HepG2 (cell line): ENCODE results near the gene UCN. TPM values are rescaled to one million over a fixed set of nuclear protein-coding genes. Genes with fewer than 3 reads are reported as not detected.

Source experiments
- ATF7-NPFF ChIP-seq: sonication (generic); formaldehyde crosslinking; IDR thresholded peaks from 2 replicates; pipeline ENCODE4 v1.8.1; 2023; ENCODE audit warnings: mild to moderate bottlenecking, low read depth, missing genetic modification reagents, moderate library complexity
- DZIP1 ChIP-seq: sonication (generic); formaldehyde crosslinking; IDR thresholded peaks from 2 replicates; pipeline ENCODE4 v1.5.0; 2020; ENCODE audit warnings: mild to moderate bottlenecking, missing genetic modification reagents
- GLI4 ChIP-seq: sonication (generic); formaldehyde crosslinking; IDR thresholded peaks from 2 replicates; pipeline ENCODE4 v1.5.1; 2020; ENCODE audit warnings: missing genetic modification reagents, mild to moderate bottlenecking, moderate library complexity, borderline replicate concordance
- HNRNPK ChIP-seq: fragments of 200-400 bp; formaldehyde crosslinking; IDR thresholded peaks from 2 replicates; pipeline ENCODE4 v1.6.1; 2018; ENCODE audit warnings: low read length, low read depth, moderate library complexity, mild to moderate bottlenecking; ENCODE audit not compliant: poor library complexity, severe bottlenecking
- IRX3 ChIP-seq: sonication (generic); formaldehyde crosslinking; IDR thresholded peaks from 2 replicates; pipeline ENCODE4 v1.8.1; 2023; ENCODE audit warnings: mild to moderate bottlenecking, low read depth, missing genetic modification reagents, borderline replicate concordance
- KDM4B ChIP-seq: sonication (generic); formaldehyde crosslinking; IDR thresholded peaks from 2 replicates; pipeline ENCODE4 v1.4.0; 2020; ENCODE audit warnings: missing genetic modification reagents
- MYC ChIP-seq: sonication (generic); formaldehyde crosslinking; IDR thresholded peaks from 2 replicates; pipeline ENCODE4 v1.9.0; 2021; ENCODE audit warnings: missing genetic modification reagents, borderline replicate concordance
- MYPOP ChIP-seq: sonication (generic); formaldehyde crosslinking; IDR thresholded peaks from 2 replicates; pipeline ENCODE4 v1.8.1; 2023; ENCODE audit warnings: mild to moderate bottlenecking, moderate library complexity, missing genetic modification reagents
- MZF1 ChIP-seq: sonication (generic); formaldehyde crosslinking; IDR thresholded peaks from 2 replicates; pipeline ENCODE4 v1.8.1; 2023; ENCODE audit warnings: mild to moderate bottlenecking, missing genetic modification reagents, borderline replicate concordance
- NAIF1 ChIP-seq: sonication (generic); formaldehyde crosslinking; IDR thresholded peaks from 2 replicates; pipeline ENCODE4 v1.5.0; 2020; ENCODE audit warnings: mild to moderate bottlenecking, missing genetic modification reagents, borderline replicate concordance
- NFE2 ChIP-seq: sonication (generic); formaldehyde crosslinking; IDR thresholded peaks from 2 replicates; pipeline ENCODE4 v1.4.0; 2020; ENCODE audit warnings: missing genetic modification reagents
- PREB ChIP-seq: sonication (generic); formaldehyde crosslinking; IDR thresholded peaks from 2 replicates; pipeline ENCODE4 v1.4.0; 2020; ENCODE audit warnings: missing genetic modification reagents
- SIN3B ChIP-seq: fragments of 150-350 bp; IDR thresholded peaks from 2 replicates; pipeline ENCODE4 v1.6.1; 2014; ENCODE audit warnings: low read length
- SPEN ChIP-seq: sonication (generic); formaldehyde crosslinking; IDR thresholded peaks from 2 replicates; pipeline ENCODE4 v1.5.1; 2020; ENCODE audit warnings: low read depth, mild to moderate bottlenecking, missing genetic modification reagents
- SUZ12 ChIP-seq: fragments of 150-350 bp; IDR thresholded peaks from 2 replicates; pipeline ENCODE4 v1.6.1; 2014; ENCODE audit warnings: low read depth, low read length
- ZBTB46 ChIP-seq: sonication (generic); formaldehyde crosslinking; IDR thresholded peaks from 2 replicates; pipeline ENCODE4 v1.4.0; 2020; ENCODE audit warnings: mild to moderate bottlenecking, missing genetic modification reagents, borderline replicate concordance
- ZMAT5 ChIP-seq: sonication (generic); formaldehyde crosslinking; IDR thresholded peaks from 2 replicates; pipeline ENCODE4 v1.5.0; 2020; ENCODE audit warnings: mild to moderate bottlenecking, low read depth, missing genetic modification reagents, borderline replicate concordance
- ZNF275 ChIP-seq: sonication (generic); formaldehyde crosslinking; IDR thresholded peaks from 2 replicates; pipeline ENCODE4 v1.8.0; 2022; ENCODE audit warnings: missing genetic modification reagents, mild to moderate bottlenecking, inconsistent platforms, borderline replicate concordance
- ZNF557 ChIP-seq: sonication (generic); formaldehyde crosslinking; IDR thresholded peaks from 2 replicates; pipeline ENCODE4 v1.4.0; 2020; ENCODE audit warnings: missing genetic modification reagents
- polyA plus RNA-seq, 8 experiments: library from polyadenylated mRNA; depleted of rRNA in 3 of 8; stranded (reverse) in 7 of 8; unstranded in 1 of 8; fragments of >200 nt; fragmentation: Illumina TruSeq in 4 of 8; extraction: Trizol in 4 of 8; gene quantifications; 2 replicates each; pipeline versions ENCODE4 v1.2.1 to v1.2.3, GENCODE V29; 2011 to 2016; ENCODE audit warnings: low read depth in 4 of 8, missing spikeins in 1 of 8, mixed read lengths in 1 of 8; ENCODE audit not compliant: insufficient read depth in 1 of 8
- total RNA-seq, 5 experiments: library from RNA; depleted of rRNA; stranded (reverse); fragments of >200 nt; fragmentation: Illumina TruSeq; extraction: Trizol; gene quantifications; 2 replicates each; pipeline ENCODE4 v1.2.3, GENCODE V29; 2016; ENCODE audit warnings: low read depth in 1 of 5

Gene UCN
- total and polyA plus RNA-seq, 2 of the 13 experiments (the other 11 are each of a cell fraction or from before 2014, with no cell fraction given), result 1.2 to 2.3 TPM

- TF ChIP-seq DZIP1 (CRISPR knock-in tag), result no peak
- TF ChIP-seq HNRNPK, result no peak
- TF ChIP-seq MYPOP, result no peak
- TF ChIP-seq KDM4B (CRISPR knock-in tag), result 0 out of 2 replicates have a peak, but pooled peaks have one; percentile 18
- TF ChIP-seq IRX3 (CRISPR knock-in tag), result no peak
- TF ChIP-seq NFE2 (CRISPR knock-in tag), result no peak
- 0 out of 2 replicates have a peak, but pooled peaks have one; percentile 39 for TF ChIP-seq NAIF1 (CRISPR knock-in tag)
- TF ChIP-seq ZBTB46, result no peak
- peak; percentile 20; the same call in 1 of the 2 replicates for TF ChIP-seq GLI4 (CRISPR knock-in tag)
- TF ChIP-seq SUZ12, result no peak
- no peak for TF ChIP-seq ZMAT5 (CRISPR knock-in tag)
- no peak for TF ChIP-seq PREB
- 0 out of 2 replicates have a peak, but pooled peaks have one; percentile 7 for TF ChIP-seq SPEN (CRISPR knock-in tag)
- TF ChIP-seq ZNF275 (CRISPR knock-in tag), result no peak
- TF ChIP-seq ZNF557 (CRISPR knock-in tag), result no peak
- TF ChIP-seq ATF7-NPFF (CRISPR knock-in tag), result peak; percentile 37; the same call in 1 of the 2 replicates
- peak; percentile 82 for TF ChIP-seq MYC (CRISPR knock-in tag)
- TF ChIP-seq MZF1 (CRISPR knock-in tag), result no peak
- TF ChIP-seq SIN3B, result no peak
These were observed 45.7 kb upstream of the UCN start (continued) for GRCh38 chr2:27353762-27354596.
